NK-92 (cell line): ENCODE results near the gene SNX25.
"Not testable (repeated sequence)": the region's sequence is repeated elsewhere in the genome, so short reads cannot be mapped to it uniquely, and the experiment has no call there.

Experiments
- DNase-seq: peaks from one replicate; lab custom pipeline; 2025; ENCODE audit not compliant: unreplicated experiment; lab: John Stamatoyannopoulos, UW

The SNX25 gene

GRCh38 chr4:185204238-185204910 is 5.0 kb upstream of the SNX25 start:
- no peak for DNase-seq

- DNase-seq: not testable (repeated sequence)
Measured at GRCh38 chr4:185205073-185205472, 4.3 kb upstream of the SNX25 start.

GRCh38 chr4:185205697-185206342 is 3.6 kb upstream of the SNX25 start:
- no peak for DNase-seq

- no peak for DNase-seq
Measured at GRCh38 chr4:185207466-185207865, 1.9 kb upstream of the SNX25 start.

- not testable (repeated sequence) for DNase-seq
Measured at GRCh38 chr4:185209852-185210101, 379 bp downstream of the SNX25 start.

- no peak for DNase-seq
Measured at GRCh38 chr4:185210102-185210981, 944 bp downstream of the SNX25 start.

GRCh38 chr4:185211035-185211434 is 1.6 kb downstream of the SNX25 start:
- DNase-seq: no peak

- no peak for DNase-seq
Measured at GRCh38 chr4:185211641-185212040, 2.2 kb downstream of the SNX25 start.

- DNase-seq: no peak
Measured at GRCh38 chr4:185212581-185212980, 3.2 kb downstream of the SNX25 start.

GRCh38 chr4:185213877-185214276 is 4.5 kb downstream of the SNX25 start:
- DNase-seq: no peak

GRCh38 chr4:185215261-185215660 is 5.9 kb downstream of the SNX25 start:
- DNase-seq: no peak

- DNase-seq: no peak
Measured at GRCh38 chr4:185217408-185217975, 8.1 kb downstream of the SNX25 start.

- DNase-seq: no peak
Measured at GRCh38 chr4:185218312-185218711, 8.9 kb downstream of the SNX25 start.

GRCh38 chr4:185219551-185220344 is 10.3 kb downstream of the SNX25 start:
- no peak for DNase-seq

GRCh38 chr4:185221491-185221890 is 12.1 kb downstream of the SNX25 start:
- no peak for DNase-seq

GRCh38 chr4:185221912-185222311 is 12.5 kb downstream of the SNX25 start:
- no peak for DNase-seq

GRCh38 chr4:185222598-185222997 is 13.2 kb downstream of the SNX25 start:
- DNase-seq: no peak

GRCh38 chr4:185224597-185224996 is 15.2 kb downstream of the SNX25 start:
- DNase-seq: no peak

GRCh38 chr4:185225940-185226339 is 16.5 kb downstream of the SNX25 start:
- DNase-seq: no peak

- DNase-seq: no peak
Measured at GRCh38 chr4:185227131-185227551, 17.7 kb downstream of the SNX25 start.

GRCh38 chr4:185227713-185228278 is 18.4 kb downstream of the SNX25 start:
- DNase-seq: no peak
